Measurements from ENCODE around the gene RNASE4. TPM values are rescaled to one million over a fixed set of nuclear protein-coding genes. Genes with fewer than 3 reads are reported as not detected.

Gene RNASE4
- total RNA-seq, 1 experiment from 2014 or later: 5.9 TPM

DNA sequence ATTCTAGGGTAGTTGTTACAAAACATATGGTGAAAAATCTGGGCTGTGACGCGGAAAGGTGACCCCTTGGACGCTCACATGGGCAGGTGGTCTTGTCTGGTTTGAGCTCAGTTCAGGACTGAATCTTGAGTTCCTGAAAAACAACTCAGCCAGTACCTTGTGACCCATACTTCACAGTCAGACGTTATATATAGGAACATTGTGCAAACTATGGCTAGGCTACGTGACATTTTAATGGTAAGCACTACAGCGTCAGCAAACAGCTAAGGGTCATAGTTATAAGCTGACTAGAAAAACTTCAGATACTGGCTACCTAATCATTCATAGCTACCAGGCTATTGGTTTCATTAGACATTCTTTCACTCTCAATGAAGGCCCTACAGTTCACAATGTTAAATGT lies 46.5 kb downstream of the RNASE4 start:
- H3K9me3 ChIP-seq (ENCODE audit: low read length): no peaks in the 10 kb centered on the region

GRCh38 chr14:20732477-20732876 lies 48.1 kb downstream of the RNASE4 start:
- peaks cover 79% of the 10 kb centered on the region for H3K27me3 ChIP-seq (ENCODE audit: low read length)
- H3K4me3 ChIP-seq (ENCODE audit: low read length): no peak overlapping the region
- H3K79me2 ChIP-seq (ENCODE audit: low read length): no peaks in the 10 kb centered on the region
- no peaks in the 10 kb centered on the region for H3F3A ChIP-seq (ENCODE audit: low read length, unreplicated experiment)
- H3K4me1 ChIP-seq (ENCODE audit: insufficient read depth, low read length): no peaks in the 10 kb centered on the region
- H3K9me3 ChIP-seq (ENCODE audit: low read length): no peaks in the 10 kb centered on the region
- no peak overlapping the region for H3K9ac ChIP-seq (ENCODE audit: low read length)
- POLR2A ChIA-PET (ENCODE audit: unreplicated experiment): no interaction called here
- CTCF ChIA-PET: no interaction called here
- TF ChIP-seq EZH2 (IDR thresholded peaks at IDR 0.05; ENCODE audit: low read length, unreplicated experiment) (no peak), EZH2phosphoT487 (IDR thresholded peaks at IDR 0.05; ENCODE audit: borderline replicate concordance, low read length) (no peak)
- TF ChIP-seq, protein P1, sequence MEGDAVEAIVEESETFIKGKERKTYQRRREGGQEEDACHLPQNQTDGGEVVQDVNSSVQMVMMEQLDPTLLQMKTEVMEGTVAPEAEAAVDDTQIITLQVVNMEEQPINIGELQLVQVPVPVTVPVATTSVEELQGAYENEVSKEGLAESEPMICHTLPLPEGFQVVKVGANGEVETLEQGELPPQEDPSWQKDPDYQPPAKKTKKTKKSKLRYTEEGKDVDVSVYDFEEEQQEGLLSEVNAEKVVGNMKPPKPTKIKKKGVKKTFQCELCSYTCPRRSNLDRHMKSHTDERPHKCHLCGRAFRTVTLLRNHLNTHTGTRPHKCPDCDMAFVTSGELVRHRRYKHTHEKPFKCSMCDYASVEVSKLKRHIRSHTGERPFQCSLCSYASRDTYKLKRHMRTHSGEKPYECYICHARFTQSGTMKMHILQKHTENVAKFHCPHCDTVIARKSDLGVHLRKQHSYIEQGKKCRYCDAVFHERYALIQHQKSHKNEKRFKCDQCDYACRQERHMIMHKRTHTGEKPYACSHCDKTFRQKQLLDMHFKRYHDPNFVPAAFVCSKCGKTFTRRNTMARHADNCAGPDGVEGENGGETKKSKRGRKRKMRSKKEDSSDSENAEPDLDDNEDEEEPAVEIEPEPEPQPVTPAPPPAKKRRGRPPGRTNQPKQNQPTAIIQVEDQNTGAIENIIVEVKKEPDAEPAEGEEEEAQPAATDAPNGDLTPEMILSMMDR (conservative IDR thresholded peaks at IDR 0.05; ENCODE audit: low read depth, low read length): no peak
- DNase-seq: no peak
- H3K9me2 ChIP-seq (replicated peaks; ENCODE audit: low read length): no peaks in the 10 kb centered on the region
- ATAC-seq: no peak
- no peak overlapping the region for H2AFZ ChIP-seq (ENCODE audit: low read length)
- no peaks in the 10 kb centered on the region for H3K36me3 ChIP-seq (ENCODE audit: low read depth, low read length)
- no peaks in the 10 kb centered on the region for H4K20me1 ChIP-seq (ENCODE audit: low read length)
- no peak overlapping the region for H3K27ac ChIP-seq (ENCODE audit: low read length)
- BruUV-seq (replicated peaks): no TSS peak
- no peak overlapping the region for H3K4me2 ChIP-seq (ENCODE audit: low read length)
- intact Hi-C loops (cut with micrococcal nuclease): no loop called here

More for the DNA sequence above, 46.5 kb downstream of the RNASE4 start:
- Histone ChIP-seq H3K36me3 (ENCODE audit: low read depth, low read length) (no peaks in the 10 kb centered on the region), H4K20me1 (ENCODE audit: low read length) (no peaks in the 10 kb centered on the region), H3K4me3 (ENCODE audit: low read length) (no peak overlapping the region), H3K9me2 (replicated peaks; ENCODE audit: low read length) (no peaks in the 10 kb centered on the region), H3K4me2 (ENCODE audit: low read length) (no peak overlapping the region), H3F3A (ENCODE audit: low read length, unreplicated experiment) (no peaks in the 10 kb centered on the region), H3K4me1 (ENCODE audit: insufficient read depth, low read length) (no peaks in the 10 kb centered on the region), H3K27me3 (ENCODE audit: low read length) (peaks cover 82% of the 10 kb centered on the region), H2AFZ (ENCODE audit: low read length) (no peak overlapping the region), H3K27ac (ENCODE audit: low read length) (no peak overlapping the region), H3K9ac (ENCODE audit: low read length) (no peak overlapping the region), H3K79me2 (ENCODE audit: low read length) (no peaks in the 10 kb centered on the region)
- no TSS peak for BruUV-seq (replicated peaks)
- ATAC-seq: no peak
- ChIA-PET CTCF (no interaction called here), POLR2A (ENCODE audit: unreplicated experiment) (no interaction called here)
- intact Hi-C loops (cut with micrococcal nuclease): no loop called here
- no peak for DNase-seq
- TF ChIP-seq EZH2 (IDR thresholded peaks at IDR 0.05; ENCODE audit: low read length, unreplicated experiment): no peak
- TF ChIP-seq, protein P1 (conservative IDR thresholded peaks at IDR 0.05; ENCODE audit: low read depth, low read length): no peak
- no peak for TF ChIP-seq EZH2phosphoT487 (IDR thresholded peaks at IDR 0.05; ENCODE audit: borderline replicate concordance, low read length)

GRCh38 chr14:20732979-20733635 lies 48.7 kb downstream of the RNASE4 start:
- Histone ChIP-seq H3K9ac (ENCODE audit: low read length) (no peak overlapping the region), H3K27me3 (ENCODE audit: low read length) (peaks cover 78% of the 10 kb centered on the region), H3K9me2 (replicated peaks; ENCODE audit: low read length) (no peaks in the 10 kb centered on the region), H2AFZ (ENCODE audit: low read length) (no peak overlapping the region), H3K9me3 (ENCODE audit: low read length) (no peaks in the 10 kb centered on the region), H3K36me3 (ENCODE audit: low read depth, low read length) (no peaks in the 10 kb centered on the region), H3K4me3 (ENCODE audit: low read length) (no peak overlapping the region), H4K20me1 (ENCODE audit: low read length) (no peaks in the 10 kb centered on the region), H3F3A (ENCODE audit: low read length, unreplicated experiment) (no peaks in the 10 kb centered on the region), H3K4me2 (ENCODE audit: low read length) (no peak overlapping the region), H3K4me1 (ENCODE audit: insufficient read depth, low read length) (no peaks in the 10 kb centered on the region), H3K27ac (ENCODE audit: low read length) (no peak overlapping the region), H3K79me2 (ENCODE audit: low read length) (no peaks in the 10 kb centered on the region)
- ChIA-PET POLR2A (ENCODE audit: unreplicated experiment) (no interaction called here), CTCF (no interaction called here)
- no TSS peak for BruUV-seq (replicated peaks)
- TF ChIP-seq EZH2 (IDR thresholded peaks at IDR 0.05; ENCODE audit: low read length, unreplicated experiment) (no peak), EZH2phosphoT487 (IDR thresholded peaks at IDR 0.05; ENCODE audit: borderline replicate concordance, low read length) (no peak)
- TF ChIP-seq, protein P1 (conservative IDR thresholded peaks at IDR 0.05; ENCODE audit: low read depth, low read length): no peak
- intact Hi-C loops (cut with micrococcal nuclease): no loop called here
- no peak for DNase-seq
- ATAC-seq: no peak

Data from PC-3 (cell line).